Parathyroid adenoma (tissue), 2 donors: Measurements from ENCODE around the gene CDC42BPA.

Source experiments
- H2AFZ ChIP-seq: fragments of 300-600 bp; sonication (generic); one replicate; pipeline ENCODE4 v1.7.0; 2017; ENCODE audit warnings: antibody characterized with exemption, mild to moderate bottlenecking
- H3K27ac ChIP-seq: fragments of 300-600 bp; sonication (generic); one replicate; pipeline ENCODE4 v1.7.0; 2017
- H3K27me3 ChIP-seq: fragments of 300-600 bp; sonication (generic); one replicate; pipeline ENCODE4 v1.7.0; 2017; ENCODE audit warnings: low read length; ENCODE audit not compliant: control insufficient read depth, insufficient read depth
- H3K36me3 ChIP-seq: fragments of 300-600 bp; sonication (generic); one replicate; pipeline ENCODE4 v1.7.0; 2017; ENCODE audit warnings: low read length; ENCODE audit not compliant: control insufficient read depth, insufficient read depth
- H3K4me1 ChIP-seq: fragments of 300-600 bp; sonication (generic); one replicate; pipeline ENCODE4 v1.7.0; 2017; ENCODE audit warnings: control low read depth
- H3K4me2 ChIP-seq: fragments of 300-600 bp; sonication (generic); one replicate; pipeline ENCODE4 v1.7.0; 2017; ENCODE audit warnings: low read length
- H3K4me3 ChIP-seq: fragments of 300-600 bp; sonication (generic); one replicate; pipeline ENCODE4 v1.7.0; 2017; ENCODE audit warnings: low read depth, low read length
- H3K79me2 ChIP-seq: fragments of 300-600 bp; sonication (generic); one replicate; pipeline ENCODE4 v1.7.0; 2017; ENCODE audit warnings: control low read depth
- H3K9ac ChIP-seq: fragments of 300-600 bp; sonication (generic); one replicate; pipeline ENCODE4 v1.7.0; 2017; ENCODE audit warnings: mild to moderate bottlenecking
- H3K9me3 ChIP-seq: fragments of 300-600 bp; sonication (generic); one replicate; pipeline ENCODE4 v1.7.0; 2017; ENCODE audit warnings: low read length; ENCODE audit not compliant: control insufficient read depth
- TF ChIP-seq, protein P1 (sequence below): fragments of 300-600 bp; sonication (generic); IDR thresholded peaks from one replicate; pipeline ENCODE4 v1.7.0; 2017; ENCODE audit warnings: antibody characterized with exemption, mild to moderate bottlenecking
- donor health status: primary hyperparathyroidism.

The CDC42BPA gene

DNA sequence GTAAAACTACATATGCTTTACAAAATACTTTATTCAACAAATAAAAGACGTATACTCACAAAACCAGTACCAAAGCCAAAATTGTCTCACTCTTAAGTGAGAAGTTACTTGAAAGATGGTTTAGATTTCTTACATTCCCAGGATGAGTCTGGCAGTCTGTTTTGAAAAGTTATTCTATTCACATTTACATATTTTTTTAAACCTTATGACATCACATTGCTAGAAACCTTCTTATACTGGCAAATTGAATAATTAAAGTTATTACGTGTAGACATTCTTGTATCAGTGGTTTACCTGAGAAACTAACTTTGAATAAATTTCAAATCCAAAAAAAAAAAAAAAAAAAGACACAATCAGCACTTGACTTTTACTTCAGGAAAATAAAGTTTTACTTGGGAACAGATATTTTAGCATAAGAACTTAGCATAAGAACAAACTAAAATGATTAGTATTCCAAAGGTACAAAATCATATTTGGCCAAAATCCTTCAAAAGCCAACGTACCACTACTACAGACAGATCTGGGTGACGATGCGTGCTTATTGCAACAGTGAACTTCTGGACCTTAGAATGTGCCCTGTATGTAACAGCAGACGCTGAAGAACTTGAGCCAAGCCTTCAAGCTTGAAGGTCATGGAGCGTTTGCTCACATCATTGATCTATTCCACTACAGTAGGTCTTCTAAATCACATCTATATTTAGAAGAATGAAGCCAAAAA is 2.5 kb downstream of the CDC42BPA start:
- Histone ChIP-seq H3K27me3 (no peaks in the 10 kb centered on the region), H3K4me3 (peak overlapping the region; percentile 70)

DNA sequence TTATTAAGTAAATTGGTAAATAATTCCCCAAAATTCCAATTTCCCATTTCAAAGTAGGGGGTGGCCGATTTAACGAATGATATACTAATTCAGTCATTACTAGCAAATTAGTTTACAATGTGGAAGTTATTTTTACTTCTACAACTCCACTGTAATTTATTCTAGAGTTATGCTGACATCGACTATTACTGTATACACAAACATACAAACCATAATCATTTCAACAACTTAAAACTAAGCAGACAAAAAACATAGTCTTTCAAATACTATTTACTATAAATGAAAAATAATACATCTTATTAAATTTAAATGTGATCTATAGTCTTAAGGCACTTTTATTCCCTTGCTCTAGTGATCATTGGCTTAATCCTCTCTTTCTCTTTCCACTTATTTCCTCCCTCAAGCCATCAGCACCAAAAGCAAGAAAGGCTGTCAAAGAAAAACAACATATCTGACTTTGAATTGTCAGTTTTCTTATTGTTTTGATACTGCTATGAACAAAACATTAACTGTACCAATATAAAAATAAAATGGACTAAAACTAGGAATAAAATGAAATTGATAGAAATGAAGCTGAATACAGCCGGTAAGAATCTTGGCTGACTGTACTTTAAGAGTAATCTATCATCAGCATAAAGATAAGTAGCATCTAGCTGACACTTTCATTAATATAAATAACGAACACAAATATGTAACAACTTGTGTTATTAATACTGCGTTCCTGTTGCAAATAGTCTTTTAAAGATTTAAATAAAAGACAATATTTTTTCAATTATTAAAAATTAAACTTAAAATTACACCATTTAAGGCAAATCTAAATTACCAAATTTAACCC is 4.1 kb downstream of the CDC42BPA start:
- Histone ChIP-seq H3K27me3 (no peaks in the 10 kb centered on the region), H3K9me3 (no peaks in the 10 kb centered on the region), H3K4me2 (peak overlapping the region; percentile 9), H3K4me3 (no peak overlapping the region), H3K79me2 (peaks cover 2% of the 10 kb centered on the region), H3K27ac (no peak overlapping the region), H2AFZ (no peak overlapping the region), H3K36me3 (no peaks in the 10 kb centered on the region), H3K4me1 (no peaks in the 10 kb centered on the region), H3K9ac (no peak overlapping the region)
- TF ChIP-seq, protein P1, sequence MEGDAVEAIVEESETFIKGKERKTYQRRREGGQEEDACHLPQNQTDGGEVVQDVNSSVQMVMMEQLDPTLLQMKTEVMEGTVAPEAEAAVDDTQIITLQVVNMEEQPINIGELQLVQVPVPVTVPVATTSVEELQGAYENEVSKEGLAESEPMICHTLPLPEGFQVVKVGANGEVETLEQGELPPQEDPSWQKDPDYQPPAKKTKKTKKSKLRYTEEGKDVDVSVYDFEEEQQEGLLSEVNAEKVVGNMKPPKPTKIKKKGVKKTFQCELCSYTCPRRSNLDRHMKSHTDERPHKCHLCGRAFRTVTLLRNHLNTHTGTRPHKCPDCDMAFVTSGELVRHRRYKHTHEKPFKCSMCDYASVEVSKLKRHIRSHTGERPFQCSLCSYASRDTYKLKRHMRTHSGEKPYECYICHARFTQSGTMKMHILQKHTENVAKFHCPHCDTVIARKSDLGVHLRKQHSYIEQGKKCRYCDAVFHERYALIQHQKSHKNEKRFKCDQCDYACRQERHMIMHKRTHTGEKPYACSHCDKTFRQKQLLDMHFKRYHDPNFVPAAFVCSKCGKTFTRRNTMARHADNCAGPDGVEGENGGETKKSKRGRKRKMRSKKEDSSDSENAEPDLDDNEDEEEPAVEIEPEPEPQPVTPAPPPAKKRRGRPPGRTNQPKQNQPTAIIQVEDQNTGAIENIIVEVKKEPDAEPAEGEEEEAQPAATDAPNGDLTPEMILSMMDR = no peak

More for the DNA sequence above, 2.5 kb downstream of the CDC42BPA start:
- H3K9me3 ChIP-seq = no peaks in the 10 kb centered on the region
- no peaks in the 10 kb centered on the region for H3K4me1 ChIP-seq
- H3K9ac ChIP-seq = no peak overlapping the region
- no peak overlapping the region for H2AFZ ChIP-seq
- H3K27ac ChIP-seq = no peak overlapping the region
- H3K79me2 ChIP-seq = no peaks in the 10 kb centered on the region
- H3K36me3 ChIP-seq = no peaks in the 10 kb centered on the region
- peak overlapping the region; percentile 56 for H3K4me2 ChIP-seq
- TF ChIP-seq, protein P1 = no peak

DNA sequence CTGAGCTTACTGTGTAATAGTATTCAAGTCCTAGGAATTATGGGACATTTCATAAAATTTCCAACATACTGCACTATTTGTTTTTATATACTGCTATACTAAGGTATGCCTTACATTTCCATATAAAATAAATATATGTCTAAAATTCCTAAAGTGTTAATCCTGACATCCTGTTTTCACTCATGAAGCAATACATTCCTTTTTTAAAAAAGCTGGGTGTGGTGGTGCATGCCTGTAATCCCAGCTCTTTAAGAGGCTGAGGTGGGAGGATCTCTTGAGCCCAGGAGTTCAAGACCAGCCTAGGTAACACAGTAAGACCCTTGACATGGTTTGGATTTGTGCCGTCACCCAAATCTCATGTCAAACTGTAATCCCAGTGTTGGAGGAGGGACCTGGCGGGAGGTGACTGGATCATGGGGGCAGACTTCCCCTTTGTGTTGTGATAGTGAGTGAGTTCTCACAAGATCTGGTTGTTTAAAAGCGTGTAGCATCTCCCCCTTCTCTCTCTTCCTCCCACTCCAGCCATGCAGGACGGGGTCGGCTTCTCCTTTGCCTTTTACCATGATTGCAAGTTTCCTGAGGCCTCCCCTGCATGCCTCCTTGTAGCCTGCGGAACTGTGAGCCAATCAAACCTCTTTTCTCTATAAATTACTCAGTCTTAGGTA is 5.8 kb downstream of the CDC42BPA start:
- Histone ChIP-seq H2AFZ (no peak overlapping the region), H3K4me1 (no peaks in the 10 kb centered on the region), H3K27ac (no peak overlapping the region)

DNA sequence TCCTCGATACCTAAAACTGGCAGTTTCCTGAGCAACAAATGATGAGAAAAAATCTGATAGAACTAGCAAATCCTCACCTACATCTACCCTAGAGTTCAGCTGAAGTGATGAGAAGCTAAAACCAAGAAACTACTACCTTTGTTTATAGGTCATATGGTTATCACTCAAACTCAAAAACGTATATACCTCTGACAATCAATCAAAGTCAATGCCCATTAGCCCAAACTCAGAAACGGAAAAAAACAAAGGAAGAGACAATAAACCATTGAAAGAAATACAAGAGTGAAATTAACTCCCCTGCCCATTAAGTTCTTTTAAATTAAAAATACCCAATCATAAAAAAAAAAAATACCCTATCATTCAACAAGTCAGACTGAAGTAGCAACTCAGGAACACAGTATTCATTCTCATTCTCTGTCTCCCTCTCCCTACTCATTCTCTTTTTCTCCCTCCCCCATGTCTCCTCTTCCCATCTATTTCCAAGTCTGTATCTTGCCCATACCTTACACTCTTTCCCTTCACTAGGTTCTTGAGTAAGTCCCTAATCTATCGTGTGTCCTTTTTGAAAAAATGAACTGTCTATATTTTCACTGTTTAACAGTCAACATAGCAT is 6.8 kb downstream of the CDC42BPA start:
- H3K4me3 ChIP-seq = no peak overlapping the region
- no peaks in the 10 kb centered on the region for H3K36me3 ChIP-seq
- H3K27me3 ChIP-seq = no peaks in the 10 kb centered on the region
- H3K4me2 ChIP-seq = no peak overlapping the region
- H3K27ac ChIP-seq = no peak overlapping the region
- H2AFZ ChIP-seq = no peak overlapping the region
- TF ChIP-seq, protein P1 = no peak
- H3K4me1 ChIP-seq = no peaks in the 10 kb centered on the region
- H3K79me2 ChIP-seq = peaks cover 2% of the 10 kb centered on the region
- no peak overlapping the region for H3K9ac ChIP-seq
- H3K9me3 ChIP-seq = no peaks in the 10 kb centered on the region

More for the DNA sequence above, 5.8 kb downstream of the CDC42BPA start:
- H3K9me3 ChIP-seq = no peaks in the 10 kb centered on the region
- H3K9ac ChIP-seq = no peak overlapping the region
- H3K4me3 ChIP-seq = no peak overlapping the region
- no peaks in the 10 kb centered on the region for H3K27me3 ChIP-seq
- H3K4me2 ChIP-seq = no peak overlapping the region
- no peaks in the 10 kb centered on the region for H3K36me3 ChIP-seq
- TF ChIP-seq, protein P1 = no peak
- H3K79me2 ChIP-seq = peaks cover 2% of the 10 kb centered on the region
